H1 (cell line): ENCODE data around the gene CA9. TPM values are rescaled to one million over a fixed set of nuclear protein-coding genes. Genes with fewer than 3 reads are reported as not detected.

Source experiments
- CTCF ChIA-PET: fragments of 300-600 bp; sonication (Branson Sonifier 250); formaldehyde crosslinking; loops from one replicate; lab custom pipeline; 2021; ENCODE audit not compliant: partially characterized antibody; lab: Charles Lee
- POLR2A ChIA-PET: fragments of 300-600 bp; sonication (Branson Sonifier 250); formaldehyde crosslinking; loops from one replicate; lab custom pipeline; 2021; ENCODE audit warnings: inconsistent platforms; ENCODE audit not compliant: partially characterized antibody; lab: Charles Lee
- DNase-seq, 2 experiments: peaks; one replicate each; pipeline versions ENCODE4 v3.0.0 to v3.0.0-alpha.2; 2010 to 2022; ENCODE audit warnings: low spot score in 2 of 2, low read depth in 1 of 2, mixed read lengths in 1 of 2
- FAIRE-seq: peaks from 2 replicates; lab custom pipeline; 2011; peaks lifted over from hg19 to GRCh38; lab: Jason Lieb, UNC
- H2AFZ ChIP-seq: 2 replicates; pipeline ENCODE4 v1.8.1; 2012; ENCODE audit warnings: low read length, inconsistent platforms
- H2AK5ac ChIP-seq: 2 replicates; pipeline ENCODE4 v1.6.1; 2013; ENCODE audit warnings: low read depth, low read length
- H2BK120ac ChIP-seq: replicated peaks from 2 replicates; pipeline ENCODE3; 2013; ENCODE audit warnings: low read depth, low read length, inconsistent platforms
- H2BK12ac ChIP-seq: 2 replicates; pipeline ENCODE4 v1.6.1; 2013; ENCODE audit warnings: low read depth, low read length
- H2BK15ac ChIP-seq: 2 replicates; pipeline ENCODE4 v1.6.1; 2013; ENCODE audit warnings: low read length
- H2BK20ac ChIP-seq: 2 replicates; pipeline ENCODE4 v1.6.1; 2013; ENCODE audit warnings: low read length
- H2BK5ac ChIP-seq: 2 replicates; pipeline ENCODE4 v1.6.1; 2013; ENCODE audit warnings: low read depth, low read length
- H3K14ac ChIP-seq: 2 replicates; pipeline ENCODE4 v1.6.1; 2013; ENCODE audit warnings: inconsistent platforms; ENCODE audit not compliant: insufficient read length
- H3K18ac ChIP-seq: 2 replicates; pipeline ENCODE4 v1.6.1; 2013; ENCODE audit warnings: low read length; ENCODE audit errors: extremely low read depth
- H3K23ac ChIP-seq: 2 replicates; pipeline ENCODE4 v1.6.1; 2013; ENCODE audit warnings: inconsistent platforms; ENCODE audit not compliant: insufficient read length
- H3K23me2 ChIP-seq: 2 replicates; pipeline ENCODE4 v1.6.1; 2013; ENCODE audit warnings: low read depth, low read length
- H3K27ac ChIP-seq: 2 replicates; pipeline ENCODE4 v1.6.1; 2011; ENCODE audit warnings: low read depth, low read length, inconsistent platforms
- H3K27me3 ChIP-seq, 4 experiments: replicated peaks in 1 of 4; 1 replicate in 1 of 4; 2 replicates in 3 of 4; pipeline versions ENCODE4 v1.6.1 to v1.8.1; 2011 to 2013; ENCODE audit warnings: low read length in 3 of 4, mild to moderate bottlenecking in 3 of 4, inconsistent platforms in 2 of 4, mixed read lengths in 2 of 4, moderate library complexity in 1 of 4; ENCODE audit not compliant: control insufficient read depth in 3 of 4, insufficient read depth in 3 of 4; ENCODE audit errors: extremely low read depth in 1 of 4
- H3K36me3 ChIP-seq, 4 experiments: 2 replicates each; pipeline versions ENCODE4 v1.6.1 to v1.8.1; 2011 to 2013; ENCODE audit warnings: mild to moderate bottlenecking in 4 of 4, low read length in 3 of 4, moderate library complexity in 2 of 4, control low read depth in 1 of 4, inconsistent platforms in 1 of 4; ENCODE audit not compliant: insufficient read depth in 4 of 4, control insufficient read depth in 2 of 4
- H3K4ac ChIP-seq: replicated peaks from 2 replicates; pipeline ENCODE3; 2013; ENCODE audit warnings: low read length, low read depth, mixed read lengths, inconsistent platforms; ENCODE audit not compliant: insufficient read length
- H3K4me1 ChIP-seq, 4 experiments: replicated peaks in 1 of 4; 1 replicate in 1 of 4; 2 replicates in 3 of 4; pipeline versions ENCODE4 v1.6.1 to v1.8.1; 2011 to 2013; ENCODE audit warnings: low read length in 3 of 4, inconsistent platforms in 2 of 4, mixed read lengths in 1 of 4; ENCODE audit not compliant: insufficient read depth in 4 of 4, control insufficient read depth in 3 of 4
- H3K4me2 ChIP-seq, 2 experiments: 2 replicates each; pipeline versions ENCODE4 v1.6.1 to v1.8.1; 2011 to 2013; ENCODE audit warnings: low read depth in 2 of 2, low read length in 2 of 2, control low read depth in 1 of 2, inconsistent platforms in 1 of 2, mild to moderate bottlenecking in 1 of 2; ENCODE audit not compliant: insufficient read depth in 1 of 2
- H3K4me3 ChIP-seq, 4 experiments: fragments of 200-600, 300-600 bp in 1 of 4; sonication (generic), shearing (Covaris generic), sonication (Bioruptor Twin) in 1 of 4; 2 replicates each; pipeline versions ENCODE4 v1.5.1 to v1.8.1; 2011 to 2016; ENCODE audit warnings: low read length in 4 of 4, low read depth in 3 of 4, control low read depth in 2 of 4, inconsistent platforms in 2 of 4, mild to moderate bottlenecking in 2 of 4, mixed read lengths in 1 of 4, moderate library complexity in 1 of 4; ENCODE audit not compliant: insufficient read depth in 2 of 4; ENCODE audit errors: extremely low read depth in 1 of 4
- H3K56ac ChIP-seq: replicated peaks from 2 replicates; pipeline ENCODE3; 2013; ENCODE audit warnings: low read depth, mild to moderate bottlenecking, mixed read lengths, low read length, inconsistent platforms; ENCODE audit not compliant: insufficient read length
- H3K79me1 ChIP-seq: 2 replicates; pipeline ENCODE4 v1.6.1; 2013; ENCODE audit warnings: low read depth, low read length, control low read depth
- H3K79me2 ChIP-seq, 2 experiments: 2 replicates each; pipeline versions ENCODE4 v1.6.1 to v1.8.1; 2012 to 2013; ENCODE audit warnings: low read length in 2 of 2, mild to moderate bottlenecking in 2 of 2, inconsistent platforms in 1 of 2; ENCODE audit not compliant: insufficient read depth in 2 of 2, control insufficient read depth in 1 of 2
- H3K9ac ChIP-seq, 4 experiments: replicated peaks in 1 of 4; 1 replicate in 1 of 4; 2 replicates in 3 of 4; pipeline versions ENCODE4 v1.6.1 to v1.8.1; 2011 to 2013; ENCODE audit warnings: low read depth in 3 of 4, low read length in 3 of 4, control low read depth in 2 of 4, mild to moderate bottlenecking in 2 of 4, moderate library complexity in 2 of 4, inconsistent platforms in 1 of 4; ENCODE audit errors: extremely low read depth in 1 of 4
- H3K9me3 ChIP-seq, 2 experiments: 2 replicates each; pipeline versions ENCODE4 v1.6.1 to v1.8.1; 2012 to 2013; ENCODE audit warnings: mild to moderate bottlenecking in 2 of 2, moderate library complexity in 2 of 2, control low read depth in 1 of 2, inconsistent platforms in 1 of 2, low read depth in 1 of 2, low read length in 1 of 2, mixed read lengths in 1 of 2; ENCODE audit not compliant: insufficient read depth in 2 of 2
- H4K20me1 ChIP-seq, 2 experiments: replicated peaks in 1 of 2; 2 replicates each; pipeline versions ENCODE3 to v1.8.1; 2011 to 2013; ENCODE audit warnings: inconsistent platforms in 2 of 2, low read length in 2 of 2, mild to moderate bottlenecking in 1 of 2; ENCODE audit not compliant: insufficient read depth in 2 of 2, control insufficient read depth in 1 of 2
- H4K5ac ChIP-seq: 2 replicates; pipeline ENCODE4 v1.6.1; 2013; ENCODE audit warnings: low read length, low read depth, mixed read lengths, inconsistent platforms; ENCODE audit not compliant: insufficient read length
- H4K8ac ChIP-seq: 2 replicates; pipeline ENCODE4 v1.8.0; 2013; ENCODE audit warnings: mild to moderate bottlenecking, moderate library complexity, low read length, inconsistent platforms; ENCODE audit not compliant: insufficient read depth; ENCODE audit errors: extremely low read depth
- H4K91ac ChIP-seq: replicated peaks from 2 replicates; pipeline ENCODE3; 2013; ENCODE audit warnings: low read length, mixed read lengths, inconsistent platforms; ENCODE audit not compliant: insufficient read length
- ATF3 ChIP-seq: IDR thresholded peaks from 2 replicates; pipeline ENCODE4 v1.6.1; 2011; ENCODE audit warnings: low read depth, mild to moderate bottlenecking, low read length; ENCODE audit not compliant: insufficient read depth
- BRCA1 ChIP-seq: IDR thresholded peaks from 2 replicates; pipeline ENCODE4 v1.6.1; 2012; ENCODE audit warnings: low read depth, low read length, improper control_type of control experiment
- CBX8 ChIP-seq: fragments of 300-800, 300-1000 bp; sonication (generic); IDR thresholded peaks from 2 replicates; pipeline ENCODE4 v1.7.1; 2016; ENCODE audit warnings: low read depth, low read length, borderline replicate concordance
- CTBP2 ChIP-seq: IDR thresholded peaks from 2 replicates; pipeline ENCODE4 v1.7.0; 2011; ENCODE audit warnings: borderline replicate concordance, mild to moderate bottlenecking, moderate library complexity, mixed read lengths, low read length; ENCODE audit not compliant: insufficient read depth, insufficient read length
- MAFK ChIP-seq: IDR thresholded peaks from 2 replicates; pipeline ENCODE4 v1.6.1; 2012; ENCODE audit warnings: low read depth, mild to moderate bottlenecking, improper control_type of control experiment, low read length
- MAX ChIP-seq: IDR thresholded peaks from 2 replicates; pipeline ENCODE4 v1.6.1; 2012; ENCODE audit warnings: inconsistent platforms
- NANOG ChIP-seq: IDR thresholded peaks from 2 replicates; pipeline ENCODE4 v1.6.1; 2011; ENCODE audit warnings: low read length, low read depth, mild to moderate bottlenecking, inconsistent platforms; ENCODE audit not compliant: insufficient read depth, poor library complexity, severe bottlenecking
- SP1 ChIP-seq: IDR thresholded peaks from 2 replicates; pipeline ENCODE4 v1.6.1; 2011; ENCODE audit warnings: low read depth, low read length
- SP4 ChIP-seq: IDR thresholded peaks from 2 replicates; pipeline ENCODE4 v1.6.1; 2012; ENCODE audit warnings: low read length, inconsistent platforms
- TBP ChIP-seq: IDR thresholded peaks from 2 replicates; pipeline ENCODE4 v1.6.1; 2011; ENCODE audit warnings: low read depth, low read length, improper control_type of control experiment
- ZNF274 ChIP-seq: IDR thresholded peaks from 2 replicates; pipeline ENCODE4 v1.7.0; 2012; ENCODE audit warnings: low read length, borderline replicate concordance; ENCODE audit errors: extremely low read depth
- WGBS, 2 experiments: shearing (Covaris generic) in 1 of 2; methylation state at CpG; one replicate each; pipeline versions ENCODE4 v1.1.6 to v1.1.7; 2013 to 2015; ENCODE audit warnings: low lambda C conversion rate in 2 of 2, mixed read lengths in 2 of 2, inconsistent platforms in 1 of 2, low coverage in 1 of 2, missing lambda C conversion rate in 1 of 2; ENCODE audit not compliant: insufficient replicate concordance in 2 of 2, insufficient coverage in 1 of 2, insufficient read length in 1 of 2; ENCODE audit errors: extremely low coverage in 1 of 2, missing lambda C conversion rate in 1 of 2; 5-methylcytosine and 5-hydroxymethylcytosine counted together
- polyA plus RNA-seq, 7 experiments: library from polyadenylated mRNA; depleted of rRNA in 3 of 7; stranded (reverse) in 5 of 7; unstranded in 2 of 7; fragments of >200 nt in 5 of 7; fragments of 200-250 nt in 2 of 7; gene quantifications; 1 replicate in 5 of 7; 2 replicates in 1 of 7; 4 replicates in 1 of 7; pipeline versions ENCODE4 v1.2.1 to v1.2.3, GENCODE V29; 2011 to 2013; ENCODE audit warnings: missing spikeins in 2 of 7, mixed read lengths in 2 of 7
- total RNA-seq: library from RNA; stranded (reverse); fragmentation: NEBNext Ultra II Directional; extraction: Animal tissue kit (Norgen Biotek cat#: 25700); gene quantifications from 2 replicates; pipeline ENCODE4 v1.2.1, GENCODE V29; 2021

CA9 gene
- total and polyA plus RNA-seq, 2 of the 8 experiments (the other 6 are each of a cell fraction or from before 2014, with no cell fraction given), result 1.3 to 1.8 TPM

- no peak overlapping the region for H4K5ac ChIP-seq
- no peak overlapping the region for H3K4me3 ChIP-seq
- CTCF ChIA-PET, result interaction anchor here (1.0 to 16.0 kb wide), 5 partner anchors 8 to 77 kb away, joined by 3 to 198 read pairs (median 95); partner anchors contain the start of genes ARHGEF39, CCDC107 and RMRP
- peaks cover 2 to 28% of the 10 kb centered on the region in 2 experiments; a peak in 3 of 4 replicates for H3K79me2 ChIP-seq
- no peak overlapping the region for H4K91ac ChIP-seq
- no peak overlapping the region for H3K9ac ChIP-seq
- no peaks in the 10 kb centered on the region; a peak in 1 of 4 replicates for H3K9me3 ChIP-seq
- POLR2A ChIA-PET, result interaction anchor here (11.1 kb wide), 1 partner anchor 29 kb away, joined by 158 read pairs; the partner anchor contains the start of gene TPM2
- peaks cover 0 to 2% of the 10 kb centered on the region in 2 experiments for H4K20me1 ChIP-seq
- H2BK20ac ChIP-seq, result no peak overlapping the region
- H2BK5ac ChIP-seq, result no peak overlapping the region
- 97% methylated on average over 8 of the region's 8 CpGs; no CpG with 5 or more reads in 1 of the 2 experiments for WGBS, 2 experiments
- H3K79me1 ChIP-seq, result peaks cover 4% of the 10 kb centered on the region
- H3K36me3 ChIP-seq, result peaks cover 15 to 52% (median 41%) of the 10 kb centered on the region in 4 experiments
- no peak overlapping the region for H3K4me2 ChIP-seq
- H3K56ac ChIP-seq, result no peak overlapping the region
- no peak overlapping the region for H3K27ac ChIP-seq
- no peak overlapping the region for H3K4ac ChIP-seq
- DNase-seq (no peak), FAIRE-seq (no peak)
- no peak overlapping the region for H2BK120ac ChIP-seq
- no peak overlapping the region for H3K14ac ChIP-seq
- H3K23ac ChIP-seq, result no peak overlapping the region
- H3K18ac ChIP-seq, result no peak overlapping the region
- TF ChIP-seq ATF3 (no peak), ZNF274 (no peak), BRCA1 (no peak), MAX (no peak), CTBP2 (no peak), MAFK (no peak), CBX8 (no peak), TBP (no peak), SP4 (no peak), NANOG (no peak), SP1 (no peak)
- H3K23me2 ChIP-seq, result no peaks in the 10 kb centered on the region
- no peak overlapping the region for H2AFZ ChIP-seq
- H2BK15ac ChIP-seq, result no peak overlapping the region
- peaks cover 7 to 20% (median 17%) of the 10 kb centered on the region in 4 experiments for H3K4me1 ChIP-seq
- H3K27me3 ChIP-seq, result no peaks in the 10 kb centered on the region
- H2BK12ac ChIP-seq, result no peak overlapping the region
- H4K8ac ChIP-seq, result no peak overlapping the region; the same call in 1 of the 2 replicates
- H2AK5ac ChIP-seq, result no peak overlapping the region
These were observed 50.2 kb downstream of the CA9 start for GRCh38 chr9:35723908-35724307.
